Measurements from ENCODE around the gene NT5DC3. TPM values are rescaled to one million over a fixed set of nuclear protein-coding genes. Genes with fewer than 3 reads are reported as not detected.

Gene NT5DC3
- total RNA-seq (2022; extraction: Qiagen RNA extraction; ENCODE audit: low read depth): 9.8 to 11.1 TPM (median 10.8 TPM) in 5 replicates

DNA sequence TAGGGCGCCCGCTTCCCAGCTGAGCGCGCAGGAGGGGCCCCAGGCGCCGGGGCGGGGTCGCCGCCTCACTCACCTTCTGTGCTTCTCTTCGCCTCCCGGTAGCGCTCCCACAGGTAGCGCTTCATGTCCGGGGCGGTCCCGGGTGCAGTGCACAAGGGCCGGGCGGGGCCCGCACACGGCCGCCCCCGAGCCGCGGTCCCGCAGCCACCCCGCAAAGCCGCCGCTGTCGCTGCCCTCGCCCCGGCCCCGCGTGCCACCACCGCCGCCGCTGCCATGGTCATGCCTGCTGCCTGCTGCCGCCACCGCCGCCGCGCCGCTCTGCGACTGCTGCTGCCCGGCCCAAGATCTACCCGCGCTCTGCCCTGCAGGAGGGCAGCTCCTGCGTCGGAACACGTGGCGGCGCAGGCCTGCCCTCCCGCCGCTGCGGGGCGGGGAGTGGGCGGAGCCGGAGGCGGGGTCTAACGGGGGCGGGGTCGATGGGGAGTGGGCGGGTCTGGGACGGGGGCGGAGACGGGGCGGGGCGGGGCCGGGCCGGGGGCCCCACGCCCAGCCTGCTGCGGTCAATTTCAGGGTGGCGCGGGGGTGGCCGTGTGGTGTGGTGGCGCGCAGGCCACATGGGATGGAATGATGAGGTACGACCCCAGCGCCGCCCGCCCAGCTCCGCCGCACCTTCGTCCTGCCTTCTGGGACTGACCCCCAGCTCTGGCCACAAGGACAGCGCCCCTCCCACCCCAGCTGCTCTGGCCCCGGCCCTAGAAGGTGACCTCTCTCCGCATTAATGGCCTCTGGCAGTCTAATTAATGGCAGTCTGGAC, at the start of gene NT5DC3:
NT5DC3 (minus strand) TSS at position 359 of the 814 bp plus-strand sequence; CDS start at position 281, 78 bp downstream.

Other genes with a start within 250 kb of the NT5DC3 start
- 512 to 628 TPM (median 602 TPM) in 5 replicates for gene HSP90B1, start 89.2 kb upstream of the NT5DC3 start, total RNA-seq (2022; extraction: Qiagen RNA extraction; ENCODE audit: low read depth)
- 23.3 to 30.4 TPM (median 29.5 TPM) in 5 replicates for gene TDG, start 124.6 kb upstream of the NT5DC3 start, total RNA-seq (2022; extraction: Qiagen RNA extraction; ENCODE audit: low read depth)
- gene GLT8D2, start 209.0 kb upstream of the NT5DC3 start, total RNA-seq (2022; extraction: Qiagen RNA extraction; ENCODE audit: low read depth): 0.09 to 0.59 TPM (median 0.25 TPM) in 5 replicates
- 3.1 to 5.6 TPM (median 4.5 TPM) in 5 replicates for gene HCFC2, start 223.3 kb upstream of the NT5DC3 start, total RNA-seq (2022; extraction: Qiagen RNA extraction; ENCODE audit: low read depth)

All from A549 treated with GW870086 at 1 μM for 4 hours (cell line).